OCI-LY1 (cell line): Measurements from ENCODE around the gene USP6NL.

Experiments used
- H2AFZ ChIP-seq: fragments of 200-600 bp; sonication (generic), shearing (Covaris generic); 2 replicates; pipeline ENCODE4 v1.6.0; 2014; ENCODE audit warnings: antibody characterized with exemption, mild to moderate bottlenecking, low read length
- H3F3A ChIP-seq: fragments of 200-600 bp; sonication (generic), shearing (Covaris generic); 2 replicates; pipeline ENCODE4 v1.6.0; 2014; ENCODE audit warnings: mild to moderate bottlenecking, antibody characterized with exemption, low read length, moderate library complexity; ENCODE audit not compliant: insufficient read depth
- H3K27ac ChIP-seq: fragments of 200-600 bp; sonication (generic); 2 replicates; pipeline ENCODE4 v1.5.1; 2014; ENCODE audit warnings: low read length, mixed run types, mild to moderate bottlenecking, low read depth; ENCODE audit not compliant: poor library complexity, severe bottlenecking
- H3K27me3 ChIP-seq: fragments of 200-600 bp; sonication (generic); 2 replicates; pipeline ENCODE4 v1.6.0; 2014; ENCODE audit warnings: antibody characterized with exemption, mild to moderate bottlenecking, low read length, moderate library complexity; ENCODE audit not compliant: insufficient read depth
- H3K36me3 ChIP-seq: fragments of 200-600 bp; sonication (generic); 2 replicates; pipeline ENCODE4 v1.6.1; 2014; ENCODE audit warnings: mild to moderate bottlenecking, antibody characterized with exemption, low read length, moderate library complexity, mixed read lengths; ENCODE audit not compliant: insufficient read depth
- H3K4me1 ChIP-seq: fragments of 200-600 bp; sonication (generic); 2 replicates; pipeline ENCODE4 v1.5.1; 2014; ENCODE audit warnings: mild to moderate bottlenecking, low read length, moderate library complexity; ENCODE audit not compliant: insufficient read depth, severe bottlenecking
- H3K4me2 ChIP-seq: fragments of 200-600 bp; sonication (generic), shearing (Covaris generic); 2 replicates; pipeline ENCODE4 v1.6.1; 2014; ENCODE audit warnings: low read length
- H3K4me3 ChIP-seq: fragments of 200-600 bp; sonication (generic); 2 replicates; pipeline ENCODE4 v1.5.1; 2014; ENCODE audit warnings: low read length, low read depth, mild to moderate bottlenecking, mixed read lengths; ENCODE audit not compliant: poor library complexity, severe bottlenecking
- H3K79me2 ChIP-seq: fragments of 200-600 bp; shearing (Covaris generic); 2 replicates; pipeline ENCODE4 v1.6.1; 2016; ENCODE audit warnings: mixed run types, low read length, mixed read lengths; ENCODE audit not compliant: insufficient read depth
- H3K9ac ChIP-seq: fragments of 200-600 bp; sonication (generic), shearing (Covaris generic); 2 replicates; pipeline ENCODE4 v1.6.1; 2014; ENCODE audit warnings: mild to moderate bottlenecking, low read length, mixed read lengths
- H3K9me2 ChIP-seq: fragments of 200-600 bp; sonication (generic), shearing (Covaris generic); 2 replicates; pipeline ENCODE4 v1.6.1; 2014; ENCODE audit warnings: low read depth, mild to moderate bottlenecking, low read length, mixed read lengths
- H3K9me3 ChIP-seq: fragments of 200-600 bp; shearing (Covaris generic); 2 replicates; pipeline ENCODE4 v1.6.1; 2014; ENCODE audit warnings: low read length, mixed read lengths
- H4K20me1 ChIP-seq: fragments of 200-600 bp; sonication (generic), shearing (Covaris generic); 2 replicates; pipeline ENCODE4 v1.6.0; 2016; ENCODE audit warnings: mild to moderate bottlenecking, low read length; ENCODE audit not compliant: insufficient read depth
- EZH2 ChIP-seq: fragments of 200-600 bp; sonication (generic), shearing (Covaris generic); IDR thresholded peaks from 2 replicates; pipeline ENCODE4 v1.8.0; 2017; ENCODE audit warnings: borderline replicate concordance, mixed run types, mild to moderate bottlenecking, antibody characterized with exemption, low read length, moderate library complexity, mixed read lengths
- TF ChIP-seq, protein P1 (sequence below): fragments of 200-600 bp; sonication (generic), shearing (Covaris generic); IDR thresholded peaks from 2 replicates; pipeline ENCODE4 v1.5.1; 2017; ENCODE audit warnings: mild to moderate bottlenecking, antibody characterized with exemption, low read length, moderate library complexity, mixed read lengths

Gene USP6NL

GRCh38 chr10:11454160-11454559 lies 157.3 kb downstream of the USP6NL start:
- Histone ChIP-seq H3K36me3 (no peaks in the 10 kb centered on the region), H2AFZ (no peak overlapping the region), H3K9me3 (no peaks in the 10 kb centered on the region), H3K27me3 (no peaks in the 10 kb centered on the region), H3K4me1 (peaks cover under 1% of the 10 kb centered on the region), H3K4me2 (no peak overlapping the region), H3F3A (no peaks in the 10 kb centered on the region), H3K9me2 (no peaks in the 10 kb centered on the region), H4K20me1 (no peaks in the 10 kb centered on the region), H3K27ac (no peak overlapping the region), H3K4me3 (no peak overlapping the region), H3K79me2 (no peaks in the 10 kb centered on the region), H3K9ac (no peak overlapping the region)
- TF ChIP-seq, protein P1, sequence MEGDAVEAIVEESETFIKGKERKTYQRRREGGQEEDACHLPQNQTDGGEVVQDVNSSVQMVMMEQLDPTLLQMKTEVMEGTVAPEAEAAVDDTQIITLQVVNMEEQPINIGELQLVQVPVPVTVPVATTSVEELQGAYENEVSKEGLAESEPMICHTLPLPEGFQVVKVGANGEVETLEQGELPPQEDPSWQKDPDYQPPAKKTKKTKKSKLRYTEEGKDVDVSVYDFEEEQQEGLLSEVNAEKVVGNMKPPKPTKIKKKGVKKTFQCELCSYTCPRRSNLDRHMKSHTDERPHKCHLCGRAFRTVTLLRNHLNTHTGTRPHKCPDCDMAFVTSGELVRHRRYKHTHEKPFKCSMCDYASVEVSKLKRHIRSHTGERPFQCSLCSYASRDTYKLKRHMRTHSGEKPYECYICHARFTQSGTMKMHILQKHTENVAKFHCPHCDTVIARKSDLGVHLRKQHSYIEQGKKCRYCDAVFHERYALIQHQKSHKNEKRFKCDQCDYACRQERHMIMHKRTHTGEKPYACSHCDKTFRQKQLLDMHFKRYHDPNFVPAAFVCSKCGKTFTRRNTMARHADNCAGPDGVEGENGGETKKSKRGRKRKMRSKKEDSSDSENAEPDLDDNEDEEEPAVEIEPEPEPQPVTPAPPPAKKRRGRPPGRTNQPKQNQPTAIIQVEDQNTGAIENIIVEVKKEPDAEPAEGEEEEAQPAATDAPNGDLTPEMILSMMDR, result no peak
- TF ChIP-seq EZH2, result no peak

- no peaks in the 10 kb centered on the region for H4K20me1 ChIP-seq
- no peak overlapping the region for H3K27ac ChIP-seq
- H3K9me3 ChIP-seq, result no peaks in the 10 kb centered on the region
- no peak for TF ChIP-seq EZH2
- TF ChIP-seq, protein P1, result no peak
- no peaks in the 10 kb centered on the region for H3K9me2 ChIP-seq
- H3K4me2 ChIP-seq, result no peak overlapping the region
- no peak overlapping the region for H3K9ac ChIP-seq
- H3F3A ChIP-seq, result no peaks in the 10 kb centered on the region
- peaks cover 10% of the 10 kb centered on the region for H3K4me1 ChIP-seq
- H3K4me3 ChIP-seq, result no peak overlapping the region
- H3K27me3 ChIP-seq, result no peaks in the 10 kb centered on the region
- no peaks in the 10 kb centered on the region for H3K79me2 ChIP-seq
- no peak overlapping the region for H2AFZ ChIP-seq
- no peaks in the 10 kb centered on the region for H3K36me3 ChIP-seq
These were observed 159.7 kb downstream of the USP6NL start for GRCh38 chr10:11451640-11452260.

DNA sequence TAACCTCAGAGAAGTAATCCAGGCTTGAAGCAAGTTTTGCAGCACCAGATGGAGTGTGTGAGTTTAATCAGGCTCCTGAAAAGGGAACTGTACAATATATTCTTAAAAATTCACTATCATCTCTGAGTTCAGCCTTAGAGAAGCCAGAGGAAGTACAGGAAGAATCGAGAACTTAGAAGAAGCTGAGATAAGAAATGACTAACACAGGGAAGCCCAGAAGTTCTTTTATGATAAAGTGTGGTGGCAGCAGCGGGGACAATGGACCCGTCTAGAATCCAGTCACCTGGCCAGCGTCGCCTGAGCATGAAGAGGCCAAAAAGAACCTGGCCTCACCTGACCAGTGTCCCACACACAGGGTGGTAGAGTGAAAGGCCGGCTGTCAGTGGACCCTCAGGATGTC lies 161.0 kb downstream of the USP6NL start:
- TF ChIP-seq EZH2, result no peak
- TF ChIP-seq, protein P1, result no peak
- no peak overlapping the region for H2AFZ ChIP-seq
- no peaks in the 10 kb centered on the region for H3K36me3 ChIP-seq
- no peaks in the 10 kb centered on the region for H3F3A ChIP-seq
- H3K9me2 ChIP-seq, result no peaks in the 10 kb centered on the region
- H3K9me3 ChIP-seq, result no peaks in the 10 kb centered on the region
- no peaks in the 10 kb centered on the region for H4K20me1 ChIP-seq
- peaks cover 10% of the 10 kb centered on the region for H3K4me1 ChIP-seq
- H3K79me2 ChIP-seq, result no peaks in the 10 kb centered on the region
- H3K4me2 ChIP-seq, result no peak overlapping the region
- no peak overlapping the region for H3K9ac ChIP-seq
- H3K27me3 ChIP-seq, result no peaks in the 10 kb centered on the region
- H3K4me3 ChIP-seq, result no peak overlapping the region
- H3K27ac ChIP-seq, result no peak overlapping the region
